Gastrocnemius medialis (tissue), 4 donors: ENCODE results near the gene SLC41A3.

ENCODE experiments used
- CTCF ChIP-seq, 5 experiments: fragments of 450-650 bp in 3 of 5; fragments of 200-600 bp in 2 of 5; sonication (generic) in 2 of 5; IDR thresholded peaks in 4 of 5; conservative IDR thresholded peaks in 1 of 5; 1 replicate in 4 of 5; 2 replicates in 1 of 5; pipeline ENCODE4 v1.5.1; 2016 to 2019; ENCODE audit warnings: antibody characterized with exemption in 5 of 5, mild to moderate bottlenecking in 3 of 5, moderate library complexity in 3 of 5
- POLR2A ChIP-seq, 2 donors: fragments of 450-650 bp; IDR thresholded peaks; one replicate each; pipeline ENCODE4 v1.6.1; 2017; ENCODE audit warnings: antibody characterized with exemption in 2 of 2, mild to moderate bottlenecking in 2 of 2, moderate library complexity in 2 of 2

DNA sequence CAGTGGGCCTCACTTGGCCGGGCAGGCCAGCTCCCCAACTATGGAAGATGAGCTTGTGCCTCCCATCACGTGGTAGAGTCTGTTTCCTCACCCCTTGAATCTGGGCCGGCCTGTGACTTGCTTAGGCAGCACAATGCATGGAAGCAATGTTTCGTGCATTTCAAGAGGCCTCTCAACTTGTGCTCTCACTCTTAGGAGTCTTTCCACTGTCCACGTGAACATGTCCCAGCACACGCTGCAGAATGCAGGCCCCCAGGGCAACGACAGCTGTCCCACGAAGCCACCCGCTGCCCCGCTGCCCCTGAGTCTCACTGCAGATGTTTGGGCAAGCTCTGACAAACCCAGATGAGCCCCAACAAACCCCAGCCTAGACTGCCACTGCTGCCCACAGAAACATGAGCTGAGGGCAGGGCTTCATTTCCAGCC, 27.2 kb upstream of the SLC41A3 start:
- no peak for TF ChIP-seq CTCF (IDR thresholded peaks at IDR 0.05 in 4 of 5, conservative IDR thresholded peaks at IDR 0.05 in 1 of 5)
- TF ChIP-seq POLR2A (IDR thresholded peaks at IDR 0.05): no peak
